ENCODE results near the gene CUL1. TPM values are rescaled to one million over a fixed set of nuclear protein-coding genes. Genes with fewer than 3 reads are reported as not detected.

The CUL1 gene
- total RNA-seq, 2 experiments from 2014 or later = 72.7 to 75.3 TPM

DNA sequence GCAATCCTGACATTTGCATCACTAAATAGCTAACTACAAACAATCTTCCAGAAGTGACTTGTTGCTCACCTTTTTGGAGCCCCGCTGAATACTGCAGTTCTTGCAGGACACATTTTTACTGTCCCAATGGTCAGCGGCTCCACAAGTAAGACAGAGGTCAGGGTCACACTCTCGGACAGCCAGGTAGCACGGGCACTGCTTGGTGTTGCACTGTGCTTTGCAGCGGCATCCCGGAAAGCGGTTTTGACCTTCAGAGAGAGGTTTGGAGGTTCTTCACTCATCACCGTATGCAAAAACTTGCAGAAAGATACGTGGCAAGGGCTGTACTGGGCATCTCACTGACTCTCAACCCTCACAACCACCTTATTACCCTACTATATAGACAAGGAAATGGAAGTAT lies 115.2 kb downstream of the CUL1 start:
- Mint-ChIP-seq H3K36me3 (peaks cover 49% of the 10 kb centered on the region), H3K9me3 (no peaks in the 10 kb centered on the region), H3K27me3 (no peaks in the 10 kb centered on the region), H3K4me1 (peaks cover 2% of the 10 kb centered on the region), H3K27ac (no peak overlapping the region), H3K4me3 (no peak overlapping the region)
- no peak for DNase-seq

DNA sequence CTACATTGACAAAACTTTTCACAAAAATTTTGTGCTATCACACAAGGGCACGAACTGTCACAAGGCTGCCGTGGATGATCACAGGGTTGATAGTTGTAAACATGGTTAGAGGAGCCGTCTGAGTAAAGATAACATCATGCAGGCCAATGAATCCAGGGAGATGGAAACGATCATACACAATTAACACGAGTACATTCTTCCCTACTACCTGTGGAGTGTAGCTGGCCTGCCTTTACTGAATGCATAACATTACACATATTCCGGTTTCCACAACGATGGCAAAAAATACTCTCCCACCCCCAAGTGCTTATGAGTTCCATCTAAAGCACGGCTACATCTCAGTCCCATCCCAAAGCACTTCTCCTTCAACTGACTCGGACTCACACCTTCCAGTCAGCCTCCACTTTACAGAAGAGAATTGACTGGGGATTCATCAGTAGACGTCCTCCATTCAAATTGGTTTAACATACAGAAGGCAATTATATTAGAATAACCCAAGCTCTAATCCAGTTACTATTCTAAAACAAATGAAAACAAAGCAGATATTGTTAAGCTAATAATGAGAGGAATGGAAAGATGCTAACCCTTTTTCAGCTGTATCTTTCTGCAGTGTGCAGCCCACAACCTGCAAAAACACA lies 116.3 kb downstream of the CUL1 start:
- Mint-ChIP-seq H3K27ac (peak overlapping the region; percentile 39), H3K4me3 (no peak overlapping the region), H3K36me3 (peaks cover 52% of the 10 kb centered on the region), H3K9me3 (no peaks in the 10 kb centered on the region), H3K4me1 (peaks cover 2% of the 10 kb centered on the region), H3K27me3 (no peaks in the 10 kb centered on the region)
- no peak for DNase-seq

DNA sequence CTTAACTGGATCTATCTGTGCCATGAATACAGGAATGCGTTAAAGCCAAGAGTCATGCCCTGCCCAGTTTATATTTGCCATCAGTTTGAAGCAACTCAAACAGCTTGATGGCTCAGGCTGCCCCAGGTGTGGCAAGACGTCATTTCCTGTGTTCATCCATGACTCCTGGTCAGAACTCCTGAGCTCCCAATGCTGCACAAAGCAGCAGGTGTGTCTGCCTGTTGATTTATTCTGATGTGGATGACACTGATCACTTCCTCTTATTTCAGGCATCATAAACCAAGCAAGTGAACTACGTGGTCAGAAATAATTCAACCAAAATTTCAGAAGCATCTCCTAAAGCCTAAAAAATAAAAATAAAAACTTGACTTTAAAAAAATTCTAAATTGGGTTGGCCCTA lies 116.9 kb downstream of the CUL1 start:
- Mint-ChIP-seq H3K4me3 (no peak overlapping the region), H3K27me3 (no peaks in the 10 kb centered on the region), H3K4me1 (peaks cover 2% of the 10 kb centered on the region), H3K27ac (no peak overlapping the region), H3K36me3 (peaks cover 51% of the 10 kb centered on the region), H3K9me3 (no peaks in the 10 kb centered on the region)
- no peak for DNase-seq

DNA sequence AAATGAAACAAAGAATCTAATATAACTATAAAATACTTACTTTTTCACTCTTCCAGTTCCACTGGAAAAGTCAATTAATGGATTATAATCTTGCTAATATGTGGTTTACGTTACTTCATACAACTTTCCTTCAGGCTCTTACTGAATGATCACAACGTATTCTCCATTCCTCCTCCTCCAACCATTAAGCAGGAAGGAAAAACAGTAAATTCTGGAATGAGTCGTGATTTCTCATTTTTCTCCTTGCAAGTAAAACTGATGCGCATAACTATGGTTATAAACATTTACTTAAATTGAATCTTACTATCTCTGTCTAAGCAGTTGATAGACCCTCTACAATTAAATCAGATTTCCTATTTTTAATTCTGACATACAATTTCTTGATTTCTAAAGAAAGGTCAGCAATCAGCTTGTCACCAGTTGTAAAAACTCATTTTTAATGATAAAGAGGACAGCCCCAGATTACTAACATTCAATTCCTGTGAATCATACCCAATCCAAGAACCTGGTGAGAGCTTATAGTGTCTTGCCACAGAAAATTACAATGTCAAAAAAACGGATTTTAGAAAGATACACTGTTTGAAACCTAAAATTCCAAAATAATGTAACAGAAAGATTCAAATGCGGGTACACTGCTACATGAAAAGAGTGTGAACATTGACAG lies 121.1 kb downstream of the CUL1 start:
- H3K27ac Mint-ChIP-seq = no peak overlapping the region
- H3K4me1 Mint-ChIP-seq = peaks cover 2% of the 10 kb centered on the region
- H3K4me3 Mint-ChIP-seq = no peak overlapping the region
- DNase-seq = no peak
- no peaks in the 10 kb centered on the region for H3K9me3 Mint-ChIP-seq
- H3K36me3 Mint-ChIP-seq = peaks cover 47% of the 10 kb centered on the region
- no peaks in the 10 kb centered on the region for H3K27me3 Mint-ChIP-seq

DNA sequence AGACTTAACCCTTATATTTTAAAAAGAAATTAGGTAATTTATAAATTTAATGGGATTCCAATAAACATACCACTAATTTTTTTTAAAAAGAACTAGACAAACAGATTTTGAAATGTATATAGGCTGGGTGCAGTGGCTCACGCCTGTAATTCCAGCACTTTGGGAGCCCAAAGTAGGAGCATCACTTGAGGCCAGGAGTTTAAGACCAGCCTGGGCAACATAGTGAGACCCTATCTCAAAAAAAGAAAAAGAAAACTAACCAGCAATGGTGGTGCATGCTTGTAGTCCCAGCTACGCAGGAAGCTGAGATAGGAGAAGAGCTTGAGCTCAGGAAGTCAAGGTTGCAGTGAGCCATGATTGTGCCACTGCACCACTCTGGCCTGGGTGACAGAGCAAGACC lies 122.7 kb downstream of the CUL1 start:
- no peak for DNase-seq
- Mint-ChIP-seq H3K4me1 (no peaks in the 10 kb centered on the region), H3K27ac (no peak overlapping the region), H3K36me3 (peaks cover 55% of the 10 kb centered on the region), H3K9me3 (no peaks in the 10 kb centered on the region), H3K27me3 (no peaks in the 10 kb centered on the region), H3K4me3 (no peak overlapping the region)

DNA sequence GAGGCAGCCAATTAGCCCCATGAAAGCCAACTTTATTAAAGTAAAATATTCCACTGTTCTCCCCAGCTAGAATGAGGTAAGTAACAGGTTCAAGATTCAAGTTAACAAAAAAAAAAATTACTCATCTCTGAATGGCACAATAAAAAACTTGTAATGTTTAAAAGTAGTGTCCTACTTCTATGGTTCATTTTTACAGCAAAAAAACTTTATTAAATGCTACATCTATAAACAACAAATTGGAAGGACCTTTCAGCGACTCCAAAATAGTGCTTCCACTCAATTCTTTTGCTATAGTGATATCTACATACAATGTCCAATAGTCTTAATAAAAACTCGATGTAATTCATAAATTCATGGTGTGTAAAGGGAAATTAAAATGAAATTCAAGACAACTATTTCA lies 126.2 kb downstream of the CUL1 start:
- H3K36me3 Mint-ChIP-seq = peaks cover 38% of the 10 kb centered on the region

DNA sequence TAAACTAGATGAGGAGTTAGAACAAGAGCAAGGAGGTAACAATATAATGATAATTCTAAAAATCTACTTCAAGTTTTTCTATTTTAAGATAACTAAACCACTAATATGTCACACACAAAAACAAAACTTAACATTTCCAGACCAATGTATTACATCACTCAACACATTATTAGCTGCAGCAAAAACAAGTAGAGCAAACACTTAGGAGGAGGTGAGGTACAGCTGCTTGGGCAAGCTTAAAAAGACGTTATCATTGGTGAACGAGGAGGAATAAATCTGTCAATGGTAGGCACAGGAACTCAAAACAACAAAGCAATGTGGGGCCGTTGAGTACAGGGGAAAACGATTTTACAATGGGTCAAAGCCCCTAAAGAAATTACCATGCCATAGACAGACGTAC lies 126.6 kb downstream of the CUL1 start:
- DNase-seq = no peak
- peak overlapping the region; percentile 12 for H3K27ac Mint-ChIP-seq
- H3K9me3 Mint-ChIP-seq = no peaks in the 10 kb centered on the region
- H3K27me3 Mint-ChIP-seq = no peaks in the 10 kb centered on the region
- H3K4me3 Mint-ChIP-seq = no peak overlapping the region
- H3K4me1 Mint-ChIP-seq = peaks cover 4% of the 10 kb centered on the region
- peaks cover 38% of the 10 kb centered on the region for H3K36me3 Mint-ChIP-seq

More for the DNA sequence above, 126.2 kb downstream of the CUL1 start:
- Mint-ChIP-seq H3K4me1 (peaks cover 4% of the 10 kb centered on the region), H3K4me3 (no peak overlapping the region), H3K27me3 (no peaks in the 10 kb centered on the region), H3K9me3 (no peaks in the 10 kb centered on the region), H3K27ac (no peak overlapping the region)
- no peak for DNase-seq

DNA sequence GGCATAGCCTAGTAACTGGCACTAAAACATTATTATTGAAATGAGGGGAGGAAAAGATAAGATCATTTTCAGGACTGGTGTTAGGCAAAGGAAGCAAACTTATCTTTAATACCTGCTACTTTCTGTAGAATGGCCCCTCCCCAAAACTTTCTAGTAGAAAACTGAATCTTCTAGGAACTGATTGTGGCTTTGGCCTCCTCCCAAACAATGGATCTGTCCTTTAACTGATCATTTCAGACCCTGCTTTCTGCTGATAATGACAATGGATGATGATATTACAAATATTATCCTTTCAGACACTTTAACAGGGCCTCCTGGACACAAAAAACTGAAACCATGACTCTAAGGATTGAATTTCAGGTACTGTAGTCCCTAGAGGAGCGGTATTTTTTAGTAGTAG lies 130.3 kb downstream of the CUL1 start:
- Mint-ChIP-seq H3K27ac (no peak overlapping the region), H3K4me3 (no peak overlapping the region), H3K4me1 (peaks cover 4% of the 10 kb centered on the region), H3K27me3 (no peaks in the 10 kb centered on the region), H3K9me3 (no peaks in the 10 kb centered on the region), H3K36me3 (peaks cover 49% of the 10 kb centered on the region)
- DNase-seq = no peak

DNA sequence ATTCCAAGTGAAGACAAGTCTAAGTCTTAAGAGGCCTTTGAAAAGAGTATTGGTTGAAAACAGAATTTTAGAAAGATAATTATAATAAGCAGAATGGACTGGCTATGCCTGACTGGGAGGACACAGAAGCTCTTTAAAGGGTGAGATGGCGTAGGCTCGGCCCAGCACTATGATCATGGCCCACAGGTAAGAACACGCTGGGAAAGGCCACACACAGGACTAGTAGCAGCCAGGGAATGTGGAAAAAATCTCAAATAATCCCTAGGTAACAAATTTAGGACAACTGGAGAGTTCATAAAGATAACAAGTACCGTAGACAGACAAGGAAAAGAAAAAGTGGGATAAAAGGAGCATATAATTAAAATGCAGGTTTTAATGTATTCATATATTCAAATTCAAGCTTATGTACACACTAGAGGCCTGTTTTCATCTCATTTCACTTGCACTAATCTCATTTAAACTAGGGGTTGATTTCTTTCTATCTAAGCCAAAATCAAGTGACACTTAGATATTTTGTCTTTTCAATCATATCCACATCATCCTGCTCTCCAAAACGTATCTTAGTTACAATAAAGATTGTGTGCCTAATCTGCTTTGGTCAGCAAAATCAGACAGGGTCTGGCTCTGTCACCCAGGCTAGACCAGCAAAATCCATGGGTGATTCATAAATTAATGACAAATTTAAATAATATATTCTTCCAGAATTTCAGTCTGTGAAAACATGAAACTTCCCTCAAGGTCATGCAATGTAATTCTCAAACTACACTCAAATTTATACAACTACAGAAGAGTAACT lies 132.4 kb downstream of the CUL1 start:
- no peak for DNase-seq
- H3K27me3 Mint-ChIP-seq = no peaks in the 10 kb centered on the region
- no peak overlapping the region for H3K27ac Mint-ChIP-seq
- no peak overlapping the region for H3K4me3 Mint-ChIP-seq
- H3K36me3 Mint-ChIP-seq = peaks cover 43% of the 10 kb centered on the region
- H3K9me3 Mint-ChIP-seq = no peaks in the 10 kb centered on the region
- H3K4me1 Mint-ChIP-seq = peaks cover 4% of the 10 kb centered on the region

DNA sequence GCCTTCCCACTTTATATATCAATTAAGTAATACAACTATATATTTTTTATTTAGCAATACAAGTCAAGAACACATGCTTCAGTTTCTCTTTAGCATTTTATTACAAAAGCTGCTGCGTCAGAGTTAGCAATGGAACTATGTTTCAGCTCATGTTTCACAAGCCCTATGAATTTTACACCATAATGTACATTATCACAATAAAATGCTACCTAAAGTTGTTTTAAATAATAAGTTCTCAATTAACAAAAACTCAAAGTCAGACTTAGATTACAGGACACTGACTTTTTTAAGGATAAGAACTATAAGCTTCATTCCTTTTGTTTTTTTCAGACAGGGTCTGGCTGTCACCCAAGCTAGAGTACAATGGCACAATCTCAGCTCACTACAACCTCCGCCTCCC lies 133.1 kb downstream of the CUL1 start:
- peaks cover 46% of the 10 kb centered on the region for H3K36me3 Mint-ChIP-seq
- H3K27ac Mint-ChIP-seq = peak overlapping the region; percentile 46
- no peak overlapping the region for H3K4me3 Mint-ChIP-seq
- H3K27me3 Mint-ChIP-seq = no peaks in the 10 kb centered on the region
- DNase-seq = no peak
- no peaks in the 10 kb centered on the region for H3K9me3 Mint-ChIP-seq
- H3K4me1 Mint-ChIP-seq = peaks cover 7% of the 10 kb centered on the region

DNA sequence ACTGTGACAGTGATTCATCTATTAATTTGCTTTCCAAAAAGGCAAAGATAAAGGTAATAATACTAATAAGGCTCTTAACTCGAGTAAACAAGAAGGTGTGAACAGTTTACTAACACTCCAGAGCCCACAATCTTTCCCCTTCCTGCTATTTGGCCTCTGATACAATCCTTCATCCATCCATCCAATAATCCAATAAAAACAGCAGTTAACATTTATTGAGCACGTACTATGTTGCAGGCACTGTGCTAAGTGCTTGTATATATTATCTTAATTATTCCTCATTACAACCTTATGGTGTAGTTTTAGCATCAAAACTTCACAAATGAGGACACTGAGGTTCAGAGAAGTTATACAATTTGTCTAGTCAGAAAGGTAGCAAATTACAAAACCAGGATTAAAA lies 135.9 kb downstream of the CUL1 start:
- no peaks in the 10 kb centered on the region for H3K27me3 Mint-ChIP-seq
- DNase-seq = no peak
- H3K4me3 Mint-ChIP-seq = no peak overlapping the region
- no peaks in the 10 kb centered on the region for H3K9me3 Mint-ChIP-seq
- peaks cover 63% of the 10 kb centered on the region for H3K36me3 Mint-ChIP-seq
- H3K4me1 Mint-ChIP-seq = peaks cover 11% of the 10 kb centered on the region
- no peak overlapping the region for H3K27ac Mint-ChIP-seq

DNA sequence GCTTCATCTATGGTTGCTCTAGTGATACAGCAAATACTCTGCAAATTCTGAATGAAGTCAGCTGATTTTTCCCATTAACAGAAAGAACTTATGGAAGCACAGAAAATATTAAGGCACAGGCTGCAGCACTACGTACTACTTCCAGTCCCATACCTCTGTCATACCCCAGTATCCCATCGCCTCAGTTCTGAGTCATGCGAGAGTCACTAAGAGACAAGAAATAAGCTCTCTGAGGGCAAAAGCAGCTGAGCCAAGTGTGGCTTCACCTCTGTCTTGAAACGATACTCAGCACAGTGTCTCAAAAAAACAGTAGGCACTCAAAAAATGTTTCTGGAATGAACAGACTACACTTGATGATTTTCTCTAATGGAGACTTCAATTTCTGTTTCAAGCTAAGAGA lies 137.2 kb downstream of the CUL1 start:
- H3K4me1 Mint-ChIP-seq = peaks cover 20% of the 10 kb centered on the region
- H3K36me3 Mint-ChIP-seq = peaks cover 62% of the 10 kb centered on the region
- no peak overlapping the region for H3K4me3 Mint-ChIP-seq
- no peak overlapping the region for H3K27ac Mint-ChIP-seq
- DNase-seq = no peak
- H3K9me3 Mint-ChIP-seq = no peaks in the 10 kb centered on the region
- H3K27me3 Mint-ChIP-seq = no peaks in the 10 kb centered on the region

DNA sequence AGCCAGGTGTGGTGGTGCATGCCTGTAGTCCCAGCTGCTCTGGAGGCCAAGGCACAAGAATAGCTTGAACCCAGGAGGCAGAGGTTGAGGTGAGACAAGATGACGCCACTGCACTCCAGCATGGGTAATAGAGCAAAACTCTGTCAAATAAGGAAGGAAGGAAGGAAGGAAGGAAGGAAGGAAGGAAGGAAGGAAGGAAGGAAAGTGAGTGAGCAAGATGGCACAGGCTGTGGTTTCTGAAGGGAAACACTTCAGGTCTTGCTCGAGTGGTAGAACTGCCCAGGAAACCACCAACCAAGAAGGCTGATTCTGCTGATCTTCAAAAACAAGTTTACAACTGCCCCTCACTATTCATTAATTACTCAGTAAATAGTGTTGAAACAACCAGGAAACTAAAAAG lies 140.2 kb downstream of the CUL1 start:
- H3K36me3 Mint-ChIP-seq = peaks cover 51% of the 10 kb centered on the region
- no peaks in the 10 kb centered on the region for H3K27me3 Mint-ChIP-seq
- H3K9me3 Mint-ChIP-seq = no peaks in the 10 kb centered on the region
- no peak overlapping the region for H3K27ac Mint-ChIP-seq
- no peak for DNase-seq
- peaks cover 24% of the 10 kb centered on the region for H3K4me1 Mint-ChIP-seq
- H3K4me3 Mint-ChIP-seq = no peak overlapping the region

DNA sequence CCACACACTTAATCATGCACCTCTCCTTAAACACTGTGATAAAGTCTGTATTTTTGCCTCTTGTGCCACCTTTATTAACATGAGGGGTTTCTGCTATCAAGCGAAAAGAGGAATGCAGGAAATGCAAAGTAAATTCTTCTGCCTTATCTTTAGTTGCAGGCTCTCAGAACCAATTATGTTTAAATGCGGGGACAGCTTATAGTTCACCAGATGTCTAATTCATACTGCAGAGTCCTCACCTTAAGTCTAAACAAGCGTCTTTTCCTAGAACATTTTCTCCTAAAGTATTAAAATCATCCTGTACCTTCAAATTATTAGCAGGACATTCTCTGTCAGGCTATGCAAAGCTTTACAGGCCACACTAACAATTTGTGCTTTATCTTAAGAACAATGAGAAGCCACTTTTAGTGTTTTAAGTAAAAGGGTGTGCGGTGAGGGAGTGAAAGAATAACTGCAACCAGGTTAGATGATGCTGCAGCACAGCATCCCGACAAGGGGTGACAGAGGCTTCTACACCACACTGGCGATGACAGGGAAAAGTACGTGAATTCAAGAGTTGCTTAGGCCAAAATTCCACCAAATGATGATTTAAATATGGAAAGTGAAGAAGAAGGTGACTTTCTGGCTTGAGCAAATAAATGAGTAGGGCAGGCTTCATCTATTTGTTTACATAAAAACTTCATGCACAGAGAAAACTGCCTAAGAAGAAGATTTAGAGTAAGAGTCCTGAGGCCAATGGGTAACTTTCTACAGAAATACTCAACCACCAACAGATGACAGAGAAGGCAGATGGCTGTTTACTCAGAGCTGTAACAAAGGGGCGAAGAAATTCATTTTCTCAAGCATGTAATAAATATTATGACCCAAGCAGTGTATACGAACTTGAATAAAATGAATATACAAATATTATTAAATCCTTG lies 149.4 kb downstream of the CUL1 start:
- Mint-ChIP-seq H3K27me3 (no peaks in the 10 kb centered on the region), H3K36me3 (peaks cover 22% of the 10 kb centered on the region), H3K9me3 (no peaks in the 10 kb centered on the region), H3K4me3 (no peak overlapping the region), H3K4me1 (peaks cover 37% of the 10 kb centered on the region), H3K27ac (no peak overlapping the region)
- DNase-seq = no peak
